Stimulated activated CD4-positive, alpha-beta T cell treated with anti-CD3 and anti-CD28 coated beads, Interleukin-1b, Interleukin-23, amount 100 ng/mL, for 48 hours (primary cell): ENCODE measurements around the gene TARP.
"Not testable (repeated sequence)": the region's sequence is repeated elsewhere in the genome, so short reads cannot be mapped to it uniquely, and the experiment has no call there.

Source experiments
- DNase-seq: peaks from one replicate; pipeline ENCODE4 v3.0.0-alpha.2; 2020

The TARP gene

DNA sequence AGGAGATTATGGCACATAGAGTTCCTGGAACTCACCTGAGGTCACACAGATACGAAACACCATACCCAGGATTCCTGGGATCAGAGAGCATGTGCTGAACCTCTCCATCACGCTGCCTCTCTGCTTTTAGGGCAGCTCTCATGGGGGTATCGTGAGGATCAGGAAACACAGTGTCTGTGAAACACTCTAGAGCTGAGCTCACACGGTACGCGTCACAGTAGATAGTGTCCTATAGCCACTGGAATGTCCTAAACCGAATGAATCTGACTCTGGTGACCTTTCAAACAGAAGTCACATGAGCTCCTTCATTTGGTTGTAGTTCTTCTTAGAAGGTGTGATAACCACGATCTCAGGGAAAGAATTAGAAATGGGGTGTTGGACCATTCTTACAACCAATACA lies 14.3 kb downstream of the TARP start:
- DNase-seq: not testable (repeated sequence)

DNA sequence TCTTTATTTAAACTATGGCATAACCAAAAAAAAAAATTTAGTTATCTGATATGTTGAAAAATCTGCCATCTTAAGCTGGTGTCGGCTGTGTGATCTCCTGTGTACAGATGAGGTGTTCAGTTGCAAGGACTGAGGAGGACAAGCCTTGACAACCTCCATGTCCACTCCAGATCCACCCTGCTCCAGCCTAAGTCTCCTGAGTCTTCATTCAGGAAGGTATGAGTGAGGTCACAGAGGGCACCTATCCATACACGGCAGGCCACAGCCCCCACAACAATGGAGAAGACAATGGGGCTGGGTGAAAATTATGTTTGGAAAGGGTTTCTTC lies 16.1 kb downstream of the TARP start:
- no peak for DNase-seq

DNA sequence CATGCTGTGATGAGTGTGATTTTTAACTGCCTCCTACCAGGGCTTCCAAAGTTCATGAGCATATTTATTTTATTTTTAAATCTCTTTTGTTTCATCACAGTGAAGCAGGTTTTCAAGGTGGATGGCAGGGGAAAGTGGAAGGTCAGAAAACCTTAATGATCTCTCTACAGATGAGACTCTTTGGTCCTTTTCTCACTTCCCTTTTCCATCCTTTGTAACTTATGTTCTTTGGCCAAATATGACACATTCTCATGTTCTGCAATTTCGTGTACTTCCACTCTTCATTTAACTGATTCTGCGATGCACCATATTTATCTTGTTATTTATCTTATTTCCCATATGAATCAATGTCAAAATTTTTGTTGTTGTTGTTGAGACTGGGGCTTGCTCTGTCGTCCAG lies 23.6 kb downstream of the TARP start:
- DNase-seq: not testable (repeated sequence)

DNA sequence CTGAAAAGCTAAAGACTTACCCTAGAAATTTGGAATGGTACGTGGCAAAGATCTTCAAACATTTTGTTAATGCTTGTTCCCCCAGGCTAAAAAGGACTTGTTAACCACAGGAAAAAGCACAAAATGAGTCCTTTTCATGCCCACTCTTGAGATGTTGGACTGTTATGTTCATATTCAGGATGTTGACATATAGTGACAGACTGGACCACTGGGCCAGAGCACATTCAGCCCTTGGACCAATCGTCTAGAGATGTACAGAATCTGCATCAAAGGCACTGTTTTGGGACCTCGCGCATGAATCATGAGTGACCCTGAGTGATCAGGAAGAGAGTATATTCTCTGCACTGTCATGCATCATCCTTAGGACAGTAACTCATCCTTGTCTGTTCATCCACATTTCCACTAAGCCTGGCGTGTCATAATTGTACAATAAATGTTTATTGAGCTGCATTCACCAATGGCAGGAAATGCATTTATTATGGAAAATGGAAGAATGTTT lies 25.3 kb downstream of the TARP start:
- no peak for DNase-seq

DNA sequence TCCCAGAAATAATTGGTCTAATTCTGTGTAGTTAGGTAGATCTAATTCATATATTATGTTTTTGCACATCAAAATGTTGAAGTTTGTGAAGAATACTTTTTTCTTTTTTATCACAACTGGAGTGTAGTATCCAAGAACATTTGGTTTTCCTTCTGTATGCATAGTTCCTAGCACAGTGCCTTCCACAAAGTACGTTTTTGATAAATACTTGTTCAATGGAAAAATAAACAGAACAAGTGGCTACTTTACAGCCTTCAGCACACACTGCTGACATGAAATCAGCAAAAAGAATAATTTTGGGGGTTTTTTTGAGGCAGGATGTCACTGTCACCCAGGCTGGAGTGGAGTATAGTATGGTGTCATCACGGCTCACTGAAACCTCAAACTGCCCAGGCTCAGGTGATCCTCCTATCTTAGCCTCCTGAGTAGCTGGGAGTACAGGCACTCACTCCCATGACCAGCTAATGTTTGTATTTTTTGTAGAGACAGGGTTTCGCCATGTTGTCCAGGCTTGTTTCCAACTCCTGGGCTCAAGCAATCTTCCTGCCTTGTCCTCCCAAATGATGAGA lies 27.9 kb downstream of the TARP start:
- no peak for DNase-seq

DNA sequence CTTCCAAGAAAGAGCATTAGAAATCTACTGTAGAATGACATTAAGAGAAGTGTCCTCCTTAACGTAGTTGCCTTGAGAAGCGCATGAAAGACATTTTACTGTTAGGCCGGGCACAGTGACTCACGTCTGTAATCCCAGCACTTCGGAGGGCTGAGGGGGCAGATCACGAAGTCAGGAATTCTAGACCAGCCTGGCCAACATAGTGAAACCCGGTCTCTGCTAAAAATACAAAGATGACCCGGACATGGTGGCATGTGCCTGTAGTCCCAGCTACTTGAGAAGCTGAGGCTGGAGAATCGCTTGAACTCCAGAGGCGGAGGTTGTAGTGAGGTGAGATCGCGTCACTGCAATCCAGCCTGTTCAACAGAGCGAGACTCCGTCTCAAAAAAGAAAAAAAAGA lies 28.9 kb downstream of the TARP start:
- no peak for DNase-seq

DNA sequence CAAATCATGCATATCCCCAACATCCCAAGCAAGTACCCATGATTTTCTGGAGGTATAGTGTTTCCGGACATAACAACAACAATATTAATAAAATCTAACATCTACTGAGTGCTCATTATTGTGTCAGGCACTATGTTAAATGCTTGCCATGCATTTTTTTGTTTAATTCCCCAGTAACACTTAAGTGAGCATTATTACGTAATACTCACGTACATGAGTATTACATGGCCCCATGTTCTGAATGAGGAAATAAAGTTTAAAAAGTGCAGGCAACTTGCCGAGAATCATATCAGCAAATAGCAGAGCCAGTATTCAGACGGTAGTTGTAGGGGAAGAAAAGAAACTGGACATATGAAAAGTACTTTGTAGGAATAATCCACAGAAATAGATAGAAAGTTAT lies 30.1 kb downstream of the TARP start:
- DNase-seq: not testable (repeated sequence)

DNA sequence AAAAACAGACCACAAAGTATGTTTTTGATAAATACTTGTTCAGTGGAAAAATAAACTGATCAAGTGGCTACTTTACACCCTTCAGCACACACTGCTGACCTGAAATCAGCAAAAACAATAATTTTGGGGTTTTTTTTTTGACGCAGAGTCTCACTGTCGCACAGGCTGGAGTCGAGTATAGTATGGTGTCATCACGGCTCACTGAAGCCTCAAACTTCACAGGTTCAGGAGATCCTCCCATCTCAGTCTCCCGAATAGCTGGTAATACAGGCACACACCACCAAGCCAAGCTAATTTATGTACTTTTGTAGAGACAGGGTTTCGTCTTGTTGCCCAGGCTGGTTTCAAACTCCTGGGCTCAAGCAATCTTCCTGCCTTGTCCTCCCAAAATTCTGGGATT lies 30.6 kb downstream of the TARP start:
- DNase-seq: no peak

DNA sequence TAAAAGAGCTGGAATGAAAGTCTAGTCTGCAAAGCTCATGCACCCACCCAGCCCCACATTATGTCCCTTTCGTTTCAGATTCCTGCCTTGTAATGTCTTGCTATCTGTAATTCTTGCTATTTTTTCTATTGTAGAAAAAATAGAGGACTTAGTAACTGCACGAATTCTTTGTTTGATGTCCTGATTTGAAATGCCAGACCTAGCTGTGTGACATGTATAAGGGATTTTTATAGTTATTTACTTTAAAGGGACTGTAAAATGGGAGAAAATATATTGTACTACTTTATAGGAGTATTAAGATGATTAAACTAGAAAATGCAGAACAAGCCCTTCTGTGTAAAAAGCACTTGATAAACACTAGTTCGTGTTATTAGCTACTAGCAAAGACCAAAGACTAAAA lies 32.4 kb downstream of the TARP start:
- DNase-seq: no peak

DNA sequence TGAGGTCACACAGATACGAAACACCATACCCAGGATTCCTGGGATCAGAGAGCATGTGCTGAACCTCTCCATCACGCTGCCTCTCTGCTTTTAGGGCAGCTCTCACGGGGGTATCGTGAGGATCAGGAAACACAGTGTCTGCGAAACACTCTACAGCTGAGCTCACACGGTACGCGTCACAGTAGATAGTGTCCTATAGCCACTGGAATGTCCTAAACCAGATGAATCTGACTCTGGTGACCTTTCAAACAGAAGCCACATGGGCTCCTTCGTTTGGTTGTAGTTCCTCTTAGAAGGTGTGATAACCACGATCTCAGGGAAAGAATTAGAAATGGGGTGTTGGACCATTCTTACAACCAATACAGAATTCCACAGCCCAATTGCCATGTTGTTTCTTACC lies 34.3 kb downstream of the TARP start:
- not testable (repeated sequence) for DNase-seq

DNA sequence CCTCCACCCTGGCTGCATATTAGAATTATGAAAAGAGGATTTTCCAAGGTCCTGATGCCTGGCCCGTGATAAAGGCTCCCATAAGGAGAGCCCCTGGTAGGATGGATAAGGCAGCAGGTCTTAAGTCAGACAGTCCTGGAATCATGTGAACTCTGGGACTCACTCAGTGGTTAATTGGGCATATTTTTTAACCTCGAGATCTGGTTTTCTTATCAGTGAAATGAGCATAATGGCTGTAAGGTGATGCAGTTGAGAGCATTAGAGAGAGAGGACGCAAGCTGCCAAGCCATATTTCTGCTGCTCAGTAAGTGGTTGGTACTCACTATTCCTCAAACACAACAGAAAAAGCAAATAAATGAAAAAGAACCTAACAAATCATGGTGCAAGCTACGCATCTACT lies 37.8 kb downstream of the TARP start:
- no peak for DNase-seq

DNA sequence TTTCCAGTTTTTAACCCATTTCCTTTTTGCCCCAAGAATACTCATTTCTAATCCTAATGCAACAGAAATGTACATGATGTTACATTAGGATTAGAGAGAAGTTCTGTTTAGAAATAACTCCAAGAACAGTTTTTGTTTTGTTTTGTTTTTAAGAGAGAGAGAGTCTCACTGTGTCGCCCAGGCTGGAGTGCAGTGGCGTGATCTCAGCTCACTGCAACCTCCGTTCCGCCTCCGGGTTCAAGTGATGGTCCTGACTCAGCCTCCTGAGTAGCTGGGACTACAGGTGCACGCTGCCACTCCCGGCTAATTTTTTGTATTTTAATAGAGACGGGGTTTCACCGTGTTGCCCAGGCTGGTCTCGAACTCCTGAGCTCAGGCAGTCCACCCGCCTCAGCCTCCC lies 38.7 kb downstream of the TARP start:
- not testable (repeated sequence) for DNase-seq

DNA sequence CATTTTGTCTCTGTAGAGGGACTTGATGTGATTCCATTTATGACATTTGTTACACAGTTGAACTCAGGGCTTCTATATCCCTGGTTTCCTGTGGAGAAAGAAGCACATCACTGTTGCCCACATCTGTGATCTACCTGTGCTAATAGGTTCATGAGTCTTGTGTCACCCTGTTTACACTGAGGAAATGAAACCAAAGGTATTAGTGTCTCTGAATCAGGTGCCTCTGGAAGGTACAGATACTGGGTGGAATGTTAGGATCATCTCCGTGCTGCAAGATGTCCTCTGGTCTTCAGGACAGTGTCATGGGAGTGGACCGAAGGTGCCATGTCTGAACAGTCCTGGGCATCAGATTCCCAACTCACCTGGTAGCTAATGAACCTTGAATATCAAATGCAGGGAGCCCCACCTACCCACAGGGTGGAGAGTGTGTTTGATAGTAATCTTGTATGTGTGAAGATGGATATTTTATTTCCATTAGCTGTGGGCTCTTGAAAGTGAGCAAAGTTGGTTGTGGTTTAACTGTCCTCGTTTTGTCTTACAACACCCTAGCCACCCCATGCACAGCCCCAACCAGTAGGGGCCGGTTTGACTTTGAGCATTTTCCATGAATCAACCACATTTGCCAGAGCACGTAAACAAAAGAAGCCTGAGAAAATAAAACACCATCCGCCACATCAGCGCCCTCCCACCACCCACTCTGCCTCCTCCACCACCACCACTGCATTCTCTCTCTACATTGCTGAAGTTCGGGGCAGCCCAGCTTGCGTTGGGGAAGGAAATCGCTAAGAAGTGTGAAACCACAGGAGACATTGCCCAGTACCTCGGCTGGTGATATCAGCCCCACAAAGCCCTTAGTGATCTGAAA lies 40.7 kb downstream of the TARP start:
- DNase-seq: peak; percentile 71

DNA sequence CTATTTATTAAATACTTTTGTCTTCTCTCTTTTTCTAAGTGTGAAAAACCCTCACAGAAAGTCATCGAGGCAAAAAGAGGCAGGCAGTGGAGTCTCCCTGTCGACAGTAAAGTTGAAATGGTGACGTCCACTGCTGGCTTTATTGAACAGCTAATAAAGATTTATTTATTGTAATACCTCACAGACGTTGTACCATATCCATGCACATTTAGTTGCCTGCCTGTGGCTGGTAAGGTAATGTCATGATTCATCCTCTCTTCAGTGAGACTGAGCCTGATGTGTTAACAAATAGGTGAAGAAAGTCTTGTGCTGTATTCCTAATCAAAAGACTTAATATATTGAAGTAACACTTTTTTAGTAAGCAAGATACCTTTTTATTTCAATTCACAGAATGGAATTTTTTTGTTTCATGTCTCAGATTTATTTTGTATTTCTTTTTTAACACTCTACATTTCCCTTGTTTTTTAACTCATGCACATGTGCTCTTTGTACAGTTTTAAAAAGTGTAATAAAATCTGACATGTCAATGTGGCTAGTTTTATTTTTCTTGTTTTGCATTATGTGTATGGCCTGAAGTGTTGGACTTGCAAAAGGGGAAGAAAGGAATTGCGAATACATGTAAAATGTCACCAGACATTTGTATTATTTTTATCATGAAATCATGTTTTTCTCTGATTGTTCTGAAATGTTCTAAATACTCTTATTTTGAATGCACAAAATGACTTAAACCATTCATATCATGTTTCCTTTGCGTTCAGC lies 43.4 kb downstream of the TARP start:
- DNase-seq: no peak

DNA sequence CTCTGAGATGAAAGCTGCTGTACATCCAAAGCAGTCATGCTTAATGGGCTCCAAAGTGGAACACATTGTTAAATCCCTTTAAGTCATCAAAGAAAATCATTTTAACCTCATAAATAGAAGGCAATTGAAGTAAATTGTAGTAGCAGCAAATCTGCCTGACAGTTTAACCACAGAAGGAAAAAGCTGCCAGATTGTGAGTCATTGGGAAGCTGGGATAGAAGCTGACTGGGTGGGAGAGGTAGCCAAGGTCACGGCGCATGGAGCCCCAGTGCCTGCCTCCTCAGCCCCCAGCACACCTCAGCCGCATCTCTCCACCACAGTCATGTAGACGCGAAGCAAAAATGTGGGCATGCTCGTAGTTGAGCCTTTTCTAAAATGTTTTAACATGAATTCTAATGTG lies 44.0 kb downstream of the TARP start:
- DNase-seq: no peak

DNA sequence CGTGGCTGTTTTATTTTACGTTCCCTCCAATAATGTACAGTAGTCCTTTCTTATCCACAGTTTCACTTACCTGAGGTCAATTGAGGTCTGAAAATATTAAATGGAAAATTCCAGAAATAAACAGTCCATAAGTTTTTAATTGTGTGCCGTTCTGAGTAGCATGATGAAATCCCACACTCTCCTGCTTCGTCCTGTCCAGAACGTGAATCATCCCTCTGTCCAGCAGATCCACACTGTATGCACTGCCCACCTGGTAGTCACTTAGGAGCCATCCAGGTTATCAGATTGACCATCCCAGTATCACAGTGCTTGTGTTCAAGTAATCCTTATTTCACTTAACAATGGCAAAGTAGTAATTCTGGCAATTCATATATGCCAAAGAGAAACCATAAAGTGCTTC lies 49.0 kb downstream of the TARP start:
- no peak for DNase-seq

DNA sequence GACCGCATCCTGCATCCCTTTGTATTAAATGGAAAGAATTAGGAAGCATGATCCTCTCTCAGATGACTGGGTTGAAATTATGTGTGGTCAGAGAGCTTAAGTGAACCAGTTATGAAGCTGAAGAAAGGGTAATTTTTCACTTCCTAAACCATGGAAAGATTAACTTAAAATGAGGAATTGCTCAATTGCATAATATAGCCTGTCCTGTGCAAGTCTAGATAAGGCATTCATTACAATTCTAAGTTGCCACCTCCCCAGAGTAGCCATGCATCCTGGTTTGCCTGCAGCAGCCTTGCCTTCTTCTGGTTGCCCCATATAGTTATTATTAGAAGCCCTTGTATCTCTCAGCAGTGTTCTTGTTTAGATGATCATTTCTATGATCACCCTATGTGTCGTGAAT lies 50.1 kb downstream of the TARP start:
- no peak for DNase-seq

DNA sequence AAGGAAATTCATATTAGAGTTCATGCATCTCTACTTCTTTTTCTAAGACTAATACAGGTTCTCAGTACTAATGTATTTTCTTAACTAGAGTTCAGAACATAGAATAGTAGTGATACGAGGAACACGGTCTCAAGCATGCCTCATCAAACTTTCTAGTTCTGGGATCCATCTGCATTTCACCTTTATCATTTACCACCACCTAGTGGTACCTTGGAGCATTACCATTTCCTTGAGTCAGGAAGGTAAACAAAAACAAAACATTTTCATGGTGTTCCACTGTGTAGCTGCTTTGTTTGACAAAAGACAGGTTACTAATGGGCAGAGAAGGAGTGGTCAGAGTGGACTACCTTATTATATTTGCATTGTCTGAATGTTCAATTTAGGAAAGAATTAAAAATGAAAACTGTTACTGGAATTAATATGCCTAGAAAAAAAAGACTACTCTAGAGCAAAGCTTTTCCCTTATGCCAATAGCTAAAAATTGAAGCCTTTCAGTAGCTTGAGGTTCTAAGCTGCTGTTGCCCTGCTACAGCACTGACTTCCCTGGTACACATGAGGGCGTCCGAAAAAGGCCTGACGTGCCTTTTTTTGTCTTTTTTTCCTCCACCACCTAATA lies 50.8 kb downstream of the TARP start:
- no peak for DNase-seq

DNA sequence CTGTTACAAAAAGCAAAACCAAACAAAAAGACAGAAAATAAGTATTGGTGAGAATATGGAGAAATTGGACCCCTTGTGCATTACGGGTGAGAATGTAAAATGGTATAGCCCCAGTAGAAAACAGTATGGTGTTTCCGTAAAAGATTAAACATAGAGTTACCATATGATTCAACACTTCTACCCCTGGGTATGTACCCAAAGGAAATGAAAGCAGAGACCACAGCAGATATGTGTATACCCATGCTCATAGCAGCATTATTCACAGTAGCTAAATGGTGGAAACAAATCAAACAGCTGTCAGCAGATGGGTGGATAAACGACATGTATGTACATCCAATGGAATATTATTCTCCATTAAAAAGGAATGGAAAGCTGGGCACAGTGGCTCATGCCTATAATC lies 53.0 kb downstream of the TARP start:
- DNase-seq: no peak

DNA sequence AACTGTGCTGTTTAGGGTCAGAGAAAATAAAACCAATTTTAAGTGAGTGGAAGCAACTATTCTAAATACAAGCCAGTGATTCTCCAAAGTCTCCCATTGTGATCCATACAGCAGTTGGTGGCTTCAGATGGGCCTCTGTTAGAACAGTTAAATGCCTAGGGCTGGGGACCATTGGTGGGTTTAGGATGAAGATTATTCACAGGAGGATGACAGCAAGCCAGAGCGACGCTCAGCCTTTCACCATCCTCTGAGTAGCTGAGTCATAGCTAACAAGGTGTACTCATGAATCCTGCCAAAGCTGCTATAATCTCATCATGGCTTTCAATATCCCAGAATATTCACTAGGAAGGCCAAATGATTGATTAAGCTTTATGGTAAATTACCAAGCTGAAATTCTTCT lies 55.8 kb downstream of the TARP start:
- DNase-seq: no peak

DNA sequence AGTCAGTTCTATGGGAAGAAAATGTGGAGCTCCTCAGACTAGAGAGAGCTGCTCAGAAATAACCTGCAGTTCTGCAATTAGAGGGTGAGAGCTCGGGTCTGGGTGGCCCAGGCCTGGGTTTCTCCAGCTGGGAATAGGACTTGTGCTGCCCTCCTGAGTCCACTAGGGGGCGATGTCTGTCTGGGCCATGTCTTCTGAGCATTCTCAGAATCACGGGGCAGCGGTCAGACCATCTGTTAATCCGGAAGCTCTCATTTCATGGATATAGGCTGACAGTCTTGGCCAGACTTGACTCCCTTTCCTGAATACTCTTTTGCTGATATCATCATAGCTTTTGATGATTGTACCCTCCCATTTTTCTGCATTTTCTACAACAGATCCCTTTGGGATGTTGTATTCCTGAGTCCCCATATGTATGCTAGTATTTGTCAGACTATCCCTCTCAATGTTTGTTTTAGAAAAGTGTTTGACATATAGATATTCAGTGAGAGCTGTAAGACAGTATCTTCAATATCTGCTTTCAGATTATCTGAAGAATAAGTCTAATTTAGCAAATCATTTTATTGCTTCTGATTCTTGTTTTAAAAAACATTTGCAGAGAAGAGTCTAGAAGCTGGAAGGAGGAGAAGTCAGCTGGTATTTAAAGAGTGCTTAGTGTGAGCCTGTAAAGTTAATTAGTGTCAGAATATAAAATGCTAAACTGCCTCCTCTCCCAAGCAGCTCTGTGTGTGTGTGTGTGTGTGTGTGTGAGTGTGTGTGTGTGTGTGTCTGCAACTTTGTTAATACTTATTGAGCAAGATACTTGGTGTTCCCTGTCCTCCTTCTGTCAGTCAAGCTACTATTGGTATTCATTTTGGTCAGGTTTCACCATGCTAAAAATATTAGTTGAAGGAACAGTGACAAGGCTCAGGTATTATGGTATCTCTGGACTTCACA lies 57.4 kb downstream of the TARP start:
- peak; percentile 77 for DNase-seq

DNA sequence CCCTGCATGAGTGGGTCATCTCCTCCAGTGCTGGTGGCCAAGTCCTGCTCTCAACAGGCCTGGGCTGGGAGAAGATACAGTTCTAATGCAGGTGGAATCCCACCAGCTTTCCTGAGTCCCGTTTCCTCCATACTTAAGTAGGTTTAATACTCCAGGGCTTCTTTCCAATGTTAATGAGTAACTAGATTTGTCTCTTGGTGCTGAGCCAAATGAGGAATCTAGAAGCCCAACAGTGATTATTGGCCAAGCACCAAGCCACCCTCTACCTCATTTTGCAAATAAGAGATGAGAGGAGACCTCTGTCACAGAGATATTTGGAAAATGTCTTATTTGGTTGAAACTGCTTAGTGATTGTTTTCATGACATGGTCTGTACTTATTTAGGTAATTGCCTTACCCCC lies 58.3 kb downstream of the TARP start:
- no peak for DNase-seq
